Mucosa of stomach (tissue), 1 donor: ENCODE results near the gene ATP2C1.
"Not testable (repeated sequence)": the region's sequence is repeated elsewhere in the genome, so short reads cannot be mapped to it uniquely, and the experiment has no call there.

Source experiments
- H3K27me3 ChIP-seq: one replicate; pipeline ENCODE4 v1.7.0; 2013; ENCODE audit warnings: mild to moderate bottlenecking, low read length; ENCODE audit not compliant: control insufficient read depth, insufficient read depth
- H3K36me3 ChIP-seq: one replicate; pipeline ENCODE4 v1.7.0; 2013; ENCODE audit warnings: low read length; ENCODE audit not compliant: control insufficient read depth, insufficient read depth
- H3K4me1 ChIP-seq: one replicate; pipeline ENCODE4 v1.7.0; 2013; ENCODE audit warnings: mild to moderate bottlenecking, low read length; ENCODE audit not compliant: control insufficient read depth, insufficient read depth
- H3K4me3 ChIP-seq: one replicate; pipeline ENCODE4 v1.7.0; 2013; ENCODE audit warnings: low read length
- H3K9ac ChIP-seq: one replicate; pipeline ENCODE4 v1.7.0; 2013; ENCODE audit warnings: mild to moderate bottlenecking, low read length, moderate library complexity
- H3K9me3 ChIP-seq: one replicate; pipeline ENCODE4 v1.7.0; 2013; ENCODE audit warnings: mild to moderate bottlenecking, low read length, moderate library complexity; ENCODE audit not compliant: control insufficient read depth
- donor health status: Pancreatic carcinoma.

Gene ATP2C1

GRCh38 chr3:131042271-131042985 is 148.5 kb downstream of the ATP2C1 start:
- not testable (repeated sequence) for H3K4me3 ChIP-seq, H3K36me3 ChIP-seq, H3K27me3 ChIP-seq, H3K9me3 ChIP-seq, H3K9ac ChIP-seq, H3K4me1 ChIP-seq

GRCh38 chr3:131047582-131047981 is 153.7 kb downstream of the ATP2C1 start:
- Histone ChIP-seq H3K4me1 (no peaks in the 10 kb centered on the region), H3K9ac (no peak overlapping the region)

DNA sequence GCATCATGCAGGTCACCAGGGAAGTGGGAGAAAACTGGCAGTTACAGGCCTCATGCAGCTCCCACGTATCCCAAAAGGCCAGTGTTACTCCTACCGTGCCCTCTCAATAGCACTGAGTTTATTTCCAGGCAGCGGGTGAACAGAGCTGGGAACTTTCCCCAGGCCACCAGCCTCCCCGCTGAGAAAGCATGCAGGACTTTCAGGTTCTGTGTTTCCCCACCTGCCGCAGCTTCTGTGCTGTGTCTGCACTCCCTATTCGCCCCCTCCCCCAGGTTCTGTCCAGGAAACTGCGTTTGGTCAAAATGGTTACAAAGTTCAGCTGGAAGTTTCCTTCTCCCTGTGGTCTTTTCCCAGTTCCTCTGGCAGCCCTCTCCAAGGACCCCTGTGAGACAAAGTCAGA is 154.1 kb downstream of the ATP2C1 start:
- H3K9me3 ChIP-seq: no peaks in the 10 kb centered on the region
- no peaks in the 10 kb centered on the region for H3K27me3 ChIP-seq
- H3K4me1 ChIP-seq: no peaks in the 10 kb centered on the region
- H3K4me3 ChIP-seq: no peak overlapping the region
- no peak overlapping the region for H3K9ac ChIP-seq
- no peaks in the 10 kb centered on the region for H3K36me3 ChIP-seq

More at GRCh38 chr3:131047582-131047981, 153.7 kb downstream of the ATP2C1 start:
- H3K9me3 ChIP-seq: no peaks in the 10 kb centered on the region
- no peak overlapping the region for H3K4me3 ChIP-seq
- no peaks in the 10 kb centered on the region for H3K27me3 ChIP-seq
- H3K36me3 ChIP-seq: no peaks in the 10 kb centered on the region

DNA sequence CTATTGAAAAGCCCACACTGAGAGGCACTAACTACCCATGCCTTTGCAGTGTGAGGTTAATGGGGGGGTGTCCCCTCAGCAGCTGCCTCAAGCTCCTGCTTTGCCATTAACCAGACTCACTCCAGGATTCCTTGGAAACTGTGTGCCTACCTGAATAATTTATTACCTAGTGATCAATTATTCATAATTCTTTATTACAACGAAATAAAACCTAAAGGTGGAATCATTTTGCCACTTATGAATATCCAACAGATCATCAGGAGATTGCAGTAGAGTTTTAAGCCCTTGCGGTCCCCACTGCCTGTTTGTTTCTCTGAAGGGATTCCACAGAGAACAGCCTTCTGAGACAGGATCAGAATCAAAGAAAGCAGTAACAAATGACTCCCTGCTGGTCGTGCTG is 156.1 kb downstream of the ATP2C1 start:
- no peaks in the 10 kb centered on the region for H3K9me3 ChIP-seq
- no peaks in the 10 kb centered on the region for H3K36me3 ChIP-seq
- H3K9ac ChIP-seq: no peak overlapping the region
- H3K4me1 ChIP-seq: no peaks in the 10 kb centered on the region
- H3K4me3 ChIP-seq: no peak overlapping the region
- H3K27me3 ChIP-seq: no peaks in the 10 kb centered on the region

DNA sequence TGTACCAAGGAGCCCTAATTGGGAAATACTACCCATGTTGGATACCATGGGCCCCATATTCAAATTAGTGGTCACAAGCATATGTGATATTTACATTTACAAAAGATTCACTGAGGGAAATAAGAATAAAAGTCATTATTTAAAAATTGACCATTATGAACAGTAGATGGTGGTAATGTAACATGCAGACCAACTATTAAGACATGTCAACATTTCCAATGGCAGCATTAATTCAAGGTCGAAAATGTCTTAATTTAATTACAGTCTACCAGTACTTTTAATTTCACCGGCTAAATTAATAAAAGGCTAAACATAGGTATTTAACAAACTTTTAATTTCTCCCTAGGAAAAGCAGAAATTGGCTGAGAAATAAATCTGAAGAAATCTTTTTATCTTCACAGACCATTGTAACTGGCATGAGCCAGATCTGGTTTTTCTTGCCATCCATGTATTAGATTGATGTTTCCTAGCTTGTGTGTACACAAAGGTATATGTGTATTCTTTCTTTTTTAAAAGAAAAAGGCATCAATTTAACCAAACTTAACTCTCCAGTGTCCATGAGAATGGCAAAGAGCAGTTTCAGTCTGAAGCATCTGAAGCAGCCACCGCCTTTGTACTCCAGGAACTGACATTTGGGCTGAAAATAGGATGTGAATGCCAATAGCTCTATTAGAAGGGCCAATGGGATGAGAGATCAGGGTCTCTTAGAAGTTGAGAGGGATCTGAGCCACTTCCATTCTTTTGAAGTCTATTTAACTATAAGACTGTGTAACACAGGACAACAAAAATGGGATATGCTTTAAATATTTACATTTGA is 159.4 kb downstream of the ATP2C1 start:
- Histone ChIP-seq H3K36me3 (no peaks in the 10 kb centered on the region), H3K4me3 (no peak overlapping the region), H3K4me1 (no peaks in the 10 kb centered on the region), H3K9me3 (no peaks in the 10 kb centered on the region), H3K27me3 (no peaks in the 10 kb centered on the region), H3K9ac (no peak overlapping the region)
